Measurements from ENCODE around the gene ADGRF1.

GRCh38 chr6:47027315-47027714 is 14.8 kb downstream of the ADGRF1 start:
- TF ChIP-seq CTCF (IDR thresholded peaks at IDR 0.05) = no peak
- TF ChIP-seq POLR2A (IDR thresholded peaks at IDR 0.05) = no peak
- TF ChIP-seq EP300 (IDR thresholded peaks at IDR 0.05; ENCODE audit: low read depth) = no peak

All from transverse colon (tissue), 3 donors.